Motor neuron (in vitro differentiated cells): ENCODE measurements around the gene PLEKHG1. TPM values are rescaled to one million over a fixed set of nuclear protein-coding genes. Genes with fewer than 3 reads are reported as not detected.

ENCODE experiments used
- ATAC-seq, 8 experiments: fragments of 200-7000 bp; cut with Tn5 transposase; replicated peaks in 6 of 8; 2 replicates each; pipeline ENCODE4 v1.8.0; 2021; ENCODE audit warnings: mild to moderate bottlenecking in 8 of 8, moderate library complexity in 8 of 8
- H3K27ac ChIP-seq, 2 donors: fragments of 250-450 bp; sonication (Bioruptor Pico); 2 replicates each; pipeline ENCODE4 v1.9.0; 2021; ENCODE audit warnings: antibody characterized with exemption in 2 of 2, mild to moderate bottlenecking in 2 of 2, moderate library complexity in 1 of 2
- H3K4me1 ChIP-seq, 2 donors: fragments of 250-450 bp; sonication (Bioruptor Pico); replicated peaks in 1 of 2; 2 replicates each; pipeline ENCODE4 v1.6.1; 2021; ENCODE audit warnings: antibody characterized with exemption in 2 of 2, mild to moderate bottlenecking in 2 of 2, moderate library complexity in 1 of 2
- H3K4me3 ChIP-seq, 5 donors: fragments of 250-450 bp; sonication (Bioruptor Pico); 2 replicates each; pipeline ENCODE4 v1.9.0; 2021; ENCODE audit warnings: antibody characterized with exemption in 5 of 5, mild to moderate bottlenecking in 5 of 5, moderate library complexity in 4 of 5
- WGBS, 10 experiments: fragments of 450-650 bp; shearing (Covaris generic); methylation state at CpG; one replicate each; pipeline ENCODE4 v1.0.0; 2022; 5-methylcytosine and 5-hydroxymethylcytosine counted together
- in situ Hi-C, 9 experiments: fragments of 400-800 bp; cut with MboI; loops; one replicate each; pipeline ENCODE4 v1.15.0; 2021; ENCODE audit warnings: low sequenced_read_pairs in 9 of 9, low pct_unique_long_range_greater_than_20kb in 2 of 9; ENCODE audit not compliant: unreplicated experiment in 9 of 9
- total RNA-seq, 8 experiments: library from RNA; unstranded; fragments of 300-600 nt; gene quantifications; 2 replicates each; pipeline versions ENCODE4 v1.2.3 to v1.2.4, GENCODE V29; 2022

The PLEKHG1 gene
- total RNA-seq, 8 experiments from 2014 or later = 7.8 to 48.8 (median 11.3) TPM

- in situ Hi-C loops = loop anchor here in 1 of 9 experiments (25.0 kb wide), 1 partner anchor 164 kb away; no protein-coding TSS in a partner anchor
- no peak overlapping the region for H3K4me3 ChIP-seq
- peaks cover 12 to 21% of the 10 kb centered on the region in 2 donors for H3K4me1 ChIP-seq
- 40 to 100% (median 81%) methylated on average over 1 to 6 of the region's 6 CpGs; no CpG with 5 or more reads in 3 of the 10 experiments for WGBS, 10 experiments
- no peak overlapping the region for H3K27ac ChIP-seq
- ATAC-seq = peak in 5 of 8 experiments; percentile 54 to 78 (median 62)
Observed at GRCh38 chr6:150575836-150576235, 23.8 kb upstream of the PLEKHG1 start.

DNA sequence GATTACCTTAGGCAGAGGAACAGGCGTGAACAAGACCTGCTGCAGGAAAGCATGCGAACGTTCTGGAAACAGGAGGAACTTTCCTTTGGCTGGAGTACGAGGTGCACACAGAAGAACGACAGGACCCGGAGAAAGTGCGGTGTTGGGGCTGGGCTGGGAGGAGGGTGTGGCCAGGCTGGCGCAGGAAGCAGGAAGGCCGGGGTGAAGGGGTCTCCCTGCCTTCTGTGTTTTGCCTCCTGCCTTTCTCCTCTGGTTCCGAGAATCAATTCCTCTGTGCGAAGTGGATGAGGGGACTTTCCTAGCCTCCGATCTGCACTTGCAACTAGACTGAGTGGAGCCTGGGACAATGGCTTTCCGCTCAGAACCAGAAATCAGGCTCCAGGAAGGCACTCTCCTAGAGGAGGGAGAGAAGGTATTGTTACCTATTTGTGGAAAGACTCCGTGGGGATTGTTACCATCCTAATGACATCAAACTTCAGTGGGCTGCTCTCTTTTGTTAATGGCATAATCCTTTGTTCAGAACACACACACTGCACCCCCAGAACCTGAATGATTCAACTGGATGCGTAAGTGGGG lies 22.9 kb upstream of the PLEKHG1 start:
- Histone ChIP-seq H3K4me3 (no peak overlapping the region), H3K4me1 (peaks cover 12 to 14% of the 10 kb centered on the region in 2 donors), H3K27ac (no peak overlapping the region)
- 60 to 100% (median 87%) methylated on average over 1 to 10 of the region's 15 CpGs; no CpG with 5 or more reads in 1 of the 10 experiments for WGBS, 10 experiments
- no peak for ATAC-seq
- in situ Hi-C loops = loop anchor here in 1 of 9 experiments (25.0 kb wide), 1 partner anchor 164 kb away; no protein-coding TSS in a partner anchor

- 52 to 100% (median 100%) methylated on average over 1 to 4 of the region's 4 CpGs; no CpG with 5 or more reads in 4 of the 10 experiments for WGBS, 10 experiments
- in situ Hi-C loops = loop anchor here in 1 of 9 experiments (25.0 kb wide), 1 partner anchor 167 kb away; no protein-coding TSS in a partner anchor
- H3K4me3 ChIP-seq = no peak overlapping the region
- ATAC-seq = no peak
- peaks cover 16 to 22% of the 10 kb centered on the region in 2 donors for H3K4me1 ChIP-seq
- no peak overlapping the region for H3K27ac ChIP-seq
Observed at GRCh38 chr6:150579611-150580010, 20.1 kb upstream of the PLEKHG1 start.

- WGBS, 10 experiments = 83 to 100% (median 96%) methylated on average over 1 to 2 of the region's 2 CpGs; no CpG with 5 or more reads in 4 of the 10 experiments
- in situ Hi-C loops = loop anchor here in 1 of 9 experiments (25.0 kb wide), 1 partner anchor 168 kb away; no protein-coding TSS in a partner anchor
- Histone ChIP-seq H3K4me1 (peaks cover 16 to 22% of the 10 kb centered on the region in 2 donors), H3K4me3 (no peak overlapping the region), H3K27ac (no peak overlapping the region)
- ATAC-seq = peak in 1 of 8 experiments; percentile 5
Observed at GRCh38 chr6:150580489-150580888, 19.2 kb upstream of the PLEKHG1 start.

- no peak overlapping the region for H3K4me3 ChIP-seq
- no peak for ATAC-seq
- H3K4me1 ChIP-seq = peaks cover 16 to 22% of the 10 kb centered on the region in 2 donors
- H3K27ac ChIP-seq = no peak overlapping the region
- 72 to 100% (median 90%) methylated on average over 1 to 5 of the region's 5 CpGs; no CpG with 5 or more reads in 2 of the 10 experiments for WGBS, 10 experiments
- in situ Hi-C loops = loop anchor here in 1 of 9 experiments (25.0 kb wide), 1 partner anchor 172 kb away; no protein-coding TSS in a partner anchor
Observed at GRCh38 chr6:150584065-150584464, 15.6 kb upstream of the PLEKHG1 start.

DNA sequence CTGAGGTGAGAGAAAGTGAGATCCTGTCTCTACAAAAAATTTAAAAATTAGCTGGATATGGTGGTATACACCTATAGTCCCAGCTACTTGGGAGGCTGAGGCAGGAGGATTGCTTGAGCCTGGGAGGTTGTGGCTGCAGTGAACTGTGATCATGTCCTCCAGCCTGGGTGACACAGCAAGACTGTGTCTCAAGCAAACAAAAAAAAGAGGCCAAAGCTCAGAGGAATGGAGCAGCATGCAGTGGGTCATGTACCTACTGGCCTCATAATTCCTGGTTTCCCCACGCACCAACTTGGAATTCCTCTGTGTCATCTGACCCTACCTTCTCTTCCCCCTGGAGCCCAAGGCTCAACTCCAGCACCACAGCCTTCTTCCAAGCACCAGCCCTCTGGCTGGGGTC lies 15.1 kb upstream of the PLEKHG1 start:
- WGBS, 10 experiments = 80 to 100% (median 100%) methylated on average over 1 of the region's 1 CpG; no CpG with 5 or more reads in 5 of the 10 experiments
- Histone ChIP-seq H3K4me1 (peaks cover 16 to 22% of the 10 kb centered on the region in 2 donors), H3K4me3 (no peak overlapping the region), H3K27ac (no peak overlapping the region)
- no peak for ATAC-seq
- in situ Hi-C loops = loop anchor here in 1 of 9 experiments (25.0 kb wide), 1 partner anchor 172 kb away; no protein-coding TSS in a partner anchor

- ATAC-seq = no peak
- Histone ChIP-seq H3K27ac (no peak overlapping the region), H3K4me3 (no peak overlapping the region), H3K4me1 (peaks cover 15 to 18% of the 10 kb centered on the region in 2 donors)
- 30 to 100% (median 90%) methylated on average over 1 to 8 of the region's 12 CpGs; no CpG with 5 or more reads in 1 of the 10 experiments for WGBS, 10 experiments
- in situ Hi-C loops = loop anchor here in 1 of 9 experiments (25.0 kb wide), 1 partner anchor 175 kb away; no protein-coding TSS in a partner anchor
Observed at GRCh38 chr6:150586850-150587359, 12.8 kb upstream of the PLEKHG1 start.

- no peak overlapping the region for H3K27ac ChIP-seq
- in situ Hi-C loops = loop anchor here in 1 of 9 experiments (25.0 kb wide), 1 partner anchor 175 kb away; no protein-coding TSS in a partner anchor
- peaks cover 8 to 11% of the 10 kb centered on the region in 2 donors for H3K4me1 ChIP-seq
- ATAC-seq = no peak
- WGBS, 10 experiments = 62 to 100% (median 70%) methylated on average over 1 to 4 of the region's 4 CpGs; no CpG with 5 or more reads in 3 of the 10 experiments
- no peak overlapping the region for H3K4me3 ChIP-seq
Observed at GRCh38 chr6:150587637-150588036, 12.0 kb upstream of the PLEKHG1 start.

DNA sequence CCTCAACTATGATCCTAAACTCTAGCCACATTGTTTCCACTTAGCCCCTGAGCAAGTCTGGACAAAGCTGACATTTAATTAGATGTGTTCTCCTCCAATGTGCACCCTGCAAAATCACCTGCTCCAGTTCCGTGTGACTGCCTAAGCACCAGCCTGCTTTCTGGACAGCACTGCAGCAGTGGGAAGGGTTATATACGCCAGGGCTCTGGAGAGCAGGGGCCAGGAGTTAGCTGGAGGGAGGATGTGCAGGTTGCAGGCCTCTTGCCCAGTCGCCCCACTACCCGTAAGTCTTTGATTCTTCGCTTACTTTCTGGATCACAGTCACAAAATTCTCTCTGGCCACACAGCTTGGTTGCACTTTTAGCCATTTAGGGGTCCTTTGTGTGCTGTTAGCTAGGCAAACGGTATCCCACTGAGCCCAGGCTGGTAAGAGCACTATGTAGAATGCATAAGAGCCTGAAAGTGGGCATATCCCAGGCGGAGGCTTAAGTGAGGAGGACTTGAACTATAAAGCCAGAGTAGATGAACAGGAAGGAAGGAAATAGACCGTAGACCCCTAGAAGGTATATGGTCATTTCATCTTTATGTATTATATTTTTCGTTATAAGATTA lies 10.7 kb upstream of the PLEKHG1 start:
- no peak overlapping the region for H3K27ac ChIP-seq
- no peak for ATAC-seq
- in situ Hi-C loops = loop anchor here in 1 of 9 experiments (25.0 kb wide), 1 partner anchor 177 kb away; no protein-coding TSS in a partner anchor
- WGBS, 10 experiments = 50 to 100% (median 73%) methylated on average over 1 to 9 of the region's 9 CpGs; no CpG with 5 or more reads in 1 of the 10 experiments
- no peak overlapping the region for H3K4me3 ChIP-seq
- H3K4me1 ChIP-seq = no peaks in the 10 kb centered on the region

DNA sequence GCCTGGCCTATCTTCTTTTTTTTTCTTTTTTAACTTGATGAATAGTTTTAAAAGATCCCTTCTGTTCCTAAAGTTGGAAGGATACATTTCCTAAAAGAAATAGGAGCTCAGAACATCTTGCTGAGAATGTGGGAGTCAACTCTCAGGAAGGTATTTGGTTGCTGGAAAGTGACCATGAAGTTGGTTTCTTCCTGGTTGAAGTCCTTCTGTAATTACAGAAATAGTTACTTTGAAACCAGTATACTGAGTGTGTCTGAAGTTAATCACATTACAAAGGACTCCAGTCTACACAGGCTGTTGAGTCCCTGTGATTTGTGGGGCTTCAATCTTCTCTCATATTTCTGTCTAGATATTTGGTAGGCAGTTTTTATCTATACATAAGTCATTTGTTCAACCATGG lies 9.8 kb upstream of the PLEKHG1 start:
- Histone ChIP-seq H3K27ac (no peak overlapping the region), H3K4me1 (no peaks in the 10 kb centered on the region), H3K4me3 (no peak overlapping the region)
- in situ Hi-C loops = loop anchor here in 1 of 9 experiments (25.0 kb wide), 1 partner anchor 178 kb away; no protein-coding TSS in a partner anchor
- ATAC-seq = no peak

- WGBS, 10 experiments = 34 to 96% (median 92%) methylated on average over 2 to 3 of the region's 3 CpGs
- in situ Hi-C loops = loop anchor here in 1 of 9 experiments (25.0 kb wide), 1 partner anchor 178 kb away; no protein-coding TSS in a partner anchor
- H3K27ac ChIP-seq = no peak overlapping the region
- H3K4me1 ChIP-seq = no peaks in the 10 kb centered on the region
- H3K4me3 ChIP-seq = no peak overlapping the region
- ATAC-seq = peak in 1 of 8 experiments; percentile 21
Observed at GRCh38 chr6:150590446-150590845, 9.2 kb upstream of the PLEKHG1 start.

DNA sequence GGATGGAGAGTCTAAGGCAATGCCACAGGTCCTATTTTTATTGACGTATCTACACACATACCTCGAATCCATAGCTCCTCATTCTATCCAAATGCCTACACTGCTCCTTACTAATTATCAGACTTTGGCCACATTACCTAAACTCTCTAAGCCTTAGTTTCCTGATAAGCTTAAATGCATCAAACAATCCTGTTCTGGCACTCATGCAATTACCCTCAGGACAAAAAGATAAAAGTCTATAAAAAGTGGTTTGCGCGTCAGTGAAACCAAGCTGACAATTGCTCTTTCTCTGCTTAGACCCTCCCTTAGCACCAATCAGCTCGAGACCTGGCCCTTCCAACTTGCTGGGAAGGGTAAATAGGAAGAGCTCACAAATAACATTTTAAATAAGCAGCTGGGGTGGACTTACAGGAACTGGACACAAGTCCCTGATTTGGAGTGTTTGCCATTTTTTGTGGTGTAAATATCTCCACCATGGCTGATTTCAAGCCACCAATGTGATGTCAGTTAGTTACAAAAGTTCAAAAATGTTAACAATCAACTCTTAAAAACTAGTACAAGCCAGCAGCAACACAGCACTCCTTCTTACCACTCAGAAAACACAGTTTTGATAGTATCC lies 7.2 kb upstream of the PLEKHG1 start:
- WGBS, 10 experiments = 58 to 100% (median 91%) methylated on average over 1 to 4 of the region's 5 CpGs; no CpG with 5 or more reads in 1 of the 10 experiments
- no peak for ATAC-seq
- no peaks in the 10 kb centered on the region for H3K4me1 ChIP-seq
- no peak overlapping the region for H3K4me3 ChIP-seq
- no peak overlapping the region for H3K27ac ChIP-seq
- in situ Hi-C loops = loop anchor here in 1 of 9 experiments (25.0 kb wide), 1 partner anchor 180 kb away; no protein-coding TSS in a partner anchor
